ENCODE measurements around the gene CIROP.

DNA sequence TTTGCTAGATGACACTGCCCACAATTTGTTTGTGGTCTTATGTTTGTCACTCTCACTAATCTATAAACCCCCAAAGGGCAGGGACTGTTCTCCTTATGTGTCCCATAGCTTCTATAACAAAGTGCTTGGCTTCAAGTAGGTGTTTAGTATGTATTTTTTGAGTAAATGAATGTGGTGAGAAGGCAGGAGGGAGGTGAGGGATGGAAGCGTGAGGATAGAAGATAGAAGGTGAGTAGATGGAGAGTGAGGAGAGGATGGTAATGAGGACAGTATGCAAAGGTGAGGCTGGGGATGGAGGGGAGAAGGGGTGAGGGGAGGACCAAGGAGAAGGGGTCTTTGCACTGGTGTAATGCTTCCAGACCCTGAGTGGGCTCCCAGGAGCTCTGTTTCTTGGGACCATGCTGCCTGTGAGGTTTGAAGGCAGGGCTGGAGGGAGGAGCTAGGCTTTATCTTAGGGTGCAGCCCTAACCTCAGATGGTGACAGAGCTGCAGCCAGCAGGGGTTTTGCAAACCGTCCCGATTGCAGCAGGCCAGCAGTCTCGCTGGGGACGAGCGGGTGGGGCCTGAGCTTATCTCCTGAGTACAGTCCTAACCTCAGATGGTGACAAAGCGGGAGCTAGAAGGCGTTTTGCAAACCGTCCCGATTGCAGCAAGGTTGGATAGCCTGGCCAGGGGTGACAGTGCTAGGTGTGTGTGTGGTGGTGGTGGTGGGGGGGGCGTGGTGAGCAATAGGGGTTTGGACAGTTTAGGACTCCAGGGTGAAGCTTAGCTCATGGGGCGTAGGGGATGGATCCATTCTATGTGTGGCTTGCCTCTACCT, 7.8 kb upstream of the CIROP start:
- TF ChIP-seq, protein P1, sequence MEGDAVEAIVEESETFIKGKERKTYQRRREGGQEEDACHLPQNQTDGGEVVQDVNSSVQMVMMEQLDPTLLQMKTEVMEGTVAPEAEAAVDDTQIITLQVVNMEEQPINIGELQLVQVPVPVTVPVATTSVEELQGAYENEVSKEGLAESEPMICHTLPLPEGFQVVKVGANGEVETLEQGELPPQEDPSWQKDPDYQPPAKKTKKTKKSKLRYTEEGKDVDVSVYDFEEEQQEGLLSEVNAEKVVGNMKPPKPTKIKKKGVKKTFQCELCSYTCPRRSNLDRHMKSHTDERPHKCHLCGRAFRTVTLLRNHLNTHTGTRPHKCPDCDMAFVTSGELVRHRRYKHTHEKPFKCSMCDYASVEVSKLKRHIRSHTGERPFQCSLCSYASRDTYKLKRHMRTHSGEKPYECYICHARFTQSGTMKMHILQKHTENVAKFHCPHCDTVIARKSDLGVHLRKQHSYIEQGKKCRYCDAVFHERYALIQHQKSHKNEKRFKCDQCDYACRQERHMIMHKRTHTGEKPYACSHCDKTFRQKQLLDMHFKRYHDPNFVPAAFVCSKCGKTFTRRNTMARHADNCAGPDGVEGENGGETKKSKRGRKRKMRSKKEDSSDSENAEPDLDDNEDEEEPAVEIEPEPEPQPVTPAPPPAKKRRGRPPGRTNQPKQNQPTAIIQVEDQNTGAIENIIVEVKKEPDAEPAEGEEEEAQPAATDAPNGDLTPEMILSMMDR (conservative IDR thresholded peaks at IDR 0.05 in 1 of 2, IDR thresholded peaks at IDR 0.05 in 1 of 2; ENCODE audit: low read depth in 1 of 2, low read length in 2 of 2) = no peak
- TF ChIP-seq EZH2 (IDR thresholded peaks at IDR 0.05; ENCODE audit: low read length, missing control alignments) = no peak

Measured in fibroblast of lung (primary cell).